HG03520 (cell line): ENCODE measurements around the gene TEN1.
A peak's percentile ranks its signal among the peaks of the same experiment; 100 is the strongest.
"Not testable (repeated sequence)": the region's sequence is repeated elsewhere in the genome, so short reads cannot be mapped to it uniquely, and the experiment has no call there.

Experiments
- ATAC-seq: cut with Tn5 transposase; IDR thresholded peaks from one replicate; pipeline ENCODE4 v1.9.1; 2021; ENCODE audit warnings: mild to moderate bottlenecking, moderate library complexity; ENCODE audit not compliant: unreplicated experiment

The TEN1 gene, protein sequence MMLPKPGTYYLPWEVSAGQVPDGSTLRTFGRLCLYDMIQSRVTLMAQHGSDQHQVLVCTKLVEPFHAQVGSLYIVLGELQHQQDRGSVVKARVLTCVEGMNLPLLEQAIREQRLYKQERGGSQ

GRCh38 chr17:75978938-75979704, at the start of gene TEN1, which contains the start of gene ACOX1:
Gene TEN1, plus strand, starts transcription at chr17:75979240. Its CDS starts 6,953 bp downstream, at chr17:75986193.
Gene ACOX1, minus strand, starts transcription at chr17:75979166. Its CDS starts 93 bp downstream, at chr17:75979073.
- ATAC-seq: peak; percentile 81

DNA sequence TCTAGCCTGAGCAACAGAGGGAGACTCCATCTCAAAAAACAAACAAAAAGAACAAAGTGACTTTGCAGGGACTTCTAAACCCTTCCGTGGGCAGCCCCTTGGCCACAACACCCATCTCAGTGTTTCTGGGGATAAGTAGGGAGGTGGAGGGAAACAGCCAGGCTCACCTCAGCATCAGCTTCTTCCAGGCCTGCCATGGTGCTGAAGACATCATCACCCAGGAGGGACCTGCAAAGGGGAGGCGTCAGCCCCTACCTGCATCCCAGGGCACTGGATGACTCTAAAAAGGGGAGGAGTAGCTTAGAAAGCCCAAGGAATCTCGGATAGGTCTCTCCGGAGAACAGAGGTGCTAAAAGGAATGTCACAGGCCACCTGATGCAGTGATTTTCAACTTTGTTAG, 48.0 kb upstream of the TEN1 start:
- ATAC-seq: no peak

DNA sequence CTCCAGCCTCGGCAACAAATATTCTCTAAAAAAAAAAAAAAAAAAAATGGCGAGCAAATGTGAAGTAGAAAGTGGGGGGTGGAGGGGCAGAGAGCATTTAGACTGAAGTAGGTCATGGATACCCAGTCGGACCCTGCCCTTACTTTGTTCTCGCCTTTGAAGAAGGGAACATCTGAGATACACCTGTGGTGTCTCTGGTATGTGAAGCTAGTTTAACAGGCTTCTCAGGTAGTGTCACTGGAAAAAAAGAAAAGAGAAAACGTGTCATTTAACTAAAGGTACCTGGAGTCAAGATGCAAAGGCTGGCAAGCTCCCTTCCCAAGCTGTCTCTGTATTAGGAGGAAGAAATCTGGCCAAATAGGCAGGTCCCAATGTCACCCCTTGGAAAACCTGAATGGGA, 46.2 kb upstream of the TEN1 start:
- ATAC-seq: no peak

DNA sequence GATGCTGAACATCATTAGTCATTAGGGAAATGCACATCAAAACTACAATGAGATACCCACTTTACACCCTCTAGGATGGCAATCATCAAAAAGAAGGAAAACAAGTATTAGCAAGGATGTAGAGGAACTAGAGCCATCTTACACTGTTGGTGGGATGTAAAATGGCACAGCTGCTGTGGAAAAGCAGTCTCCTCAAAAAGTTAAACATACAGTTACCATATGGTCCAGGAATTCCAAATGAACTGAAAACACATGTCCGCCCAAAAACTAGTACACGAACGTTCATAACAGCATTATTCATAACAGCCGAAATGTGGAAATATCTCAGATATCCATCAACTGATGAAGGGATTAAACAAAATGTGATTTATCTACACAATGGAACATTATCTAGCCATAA, 45.2 kb upstream of the TEN1 start:
- no peak for ATAC-seq

- no peak for ATAC-seq
These were observed 41.4 kb upstream of the TEN1 start for GRCh38 chr17:75937652-75938051.

DNA sequence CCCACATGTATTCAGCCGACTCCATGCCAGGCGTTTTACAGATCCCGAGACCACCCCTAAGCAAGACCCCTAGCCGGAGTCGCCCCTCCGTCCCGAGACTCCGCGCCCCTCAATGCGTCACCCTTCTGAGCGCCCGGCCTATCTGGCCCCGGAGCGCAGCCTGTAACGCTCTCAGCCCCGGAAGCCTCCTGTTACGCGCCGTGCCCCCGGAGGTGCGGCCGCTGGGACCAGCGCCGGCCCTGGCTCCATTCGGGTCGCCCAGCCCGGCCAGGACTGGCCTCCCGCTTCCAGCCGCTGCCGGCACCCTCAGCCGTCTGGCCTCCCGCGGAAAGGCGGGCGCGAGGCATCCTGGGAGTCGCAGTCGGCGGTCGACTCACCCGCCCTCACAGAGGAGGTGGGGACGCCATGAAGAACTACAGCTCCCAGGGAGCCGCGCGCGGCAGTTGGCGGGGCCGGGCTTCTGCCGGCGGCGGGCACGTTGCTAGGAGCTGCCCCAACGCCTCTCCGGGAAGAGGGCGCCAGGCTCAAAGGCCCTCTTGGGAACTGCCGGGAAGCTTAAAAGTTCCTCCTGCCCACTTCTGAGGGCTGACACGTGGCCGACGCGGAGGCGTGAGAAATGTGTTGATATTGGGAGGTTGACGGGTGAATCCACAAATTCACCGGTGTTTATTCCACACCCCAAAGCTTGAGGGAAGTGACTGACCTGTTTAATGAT, 38.2 kb upstream of the TEN1 start, which contains the start of gene FBF1:
FBF1 (minus strand) TSS at position 316 of the 715 bp plus-strand sequence. CDS start 2,893 bp downstream, outside the sequence.
- ATAC-seq: peak; percentile 89

- ATAC-seq: no peak
These were observed 37.6 kb upstream of the TEN1 start for GRCh38 chr17:75941442-75941819.

DNA sequence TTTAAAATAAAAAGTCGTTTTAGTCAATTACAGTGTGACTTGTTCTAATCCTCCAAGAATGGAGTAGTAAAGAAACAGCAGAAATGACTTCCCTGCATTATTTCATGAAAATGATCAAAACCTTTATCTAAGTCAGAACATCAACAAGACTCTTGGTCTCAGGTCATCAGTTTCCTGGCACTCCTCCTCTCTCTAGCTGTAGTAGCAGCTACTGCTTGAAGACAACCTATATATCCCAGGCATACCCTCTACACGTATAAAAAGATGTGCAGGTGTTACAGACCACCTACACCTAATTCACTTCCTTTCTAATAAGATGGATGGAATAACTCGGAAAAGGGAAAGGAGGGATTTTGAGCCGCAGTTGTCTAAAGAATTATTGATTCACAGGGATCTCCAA, 36.6 kb upstream of the TEN1 start:
- no peak for ATAC-seq

DNA sequence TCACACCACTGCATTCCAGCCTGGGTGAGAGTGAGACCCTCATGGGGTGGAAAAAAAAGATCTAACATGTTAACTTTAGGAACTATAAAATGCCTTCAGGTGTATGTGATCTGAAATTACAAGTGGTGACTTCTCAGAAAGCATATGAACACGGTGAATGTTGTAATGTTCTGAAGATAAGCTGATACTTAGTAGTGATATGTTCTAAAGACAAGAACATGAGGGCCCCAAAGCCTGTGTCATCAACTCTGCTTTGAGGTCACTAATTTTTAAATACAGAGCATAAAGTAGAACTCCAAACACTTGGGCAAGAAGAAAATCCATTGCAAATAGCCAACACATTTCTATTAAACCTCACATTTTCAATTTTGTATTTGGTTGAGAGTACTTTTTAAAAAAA, 35.5 kb upstream of the TEN1 start:
- ATAC-seq: no peak

- ATAC-seq: no peak
These were observed 33.8 kb upstream of the TEN1 start for GRCh38 chr17:75945211-75945610.

GRCh38 chr17:75950421-75950820, 28.6 kb upstream of the TEN1 start:
- no peak for ATAC-seq

DNA sequence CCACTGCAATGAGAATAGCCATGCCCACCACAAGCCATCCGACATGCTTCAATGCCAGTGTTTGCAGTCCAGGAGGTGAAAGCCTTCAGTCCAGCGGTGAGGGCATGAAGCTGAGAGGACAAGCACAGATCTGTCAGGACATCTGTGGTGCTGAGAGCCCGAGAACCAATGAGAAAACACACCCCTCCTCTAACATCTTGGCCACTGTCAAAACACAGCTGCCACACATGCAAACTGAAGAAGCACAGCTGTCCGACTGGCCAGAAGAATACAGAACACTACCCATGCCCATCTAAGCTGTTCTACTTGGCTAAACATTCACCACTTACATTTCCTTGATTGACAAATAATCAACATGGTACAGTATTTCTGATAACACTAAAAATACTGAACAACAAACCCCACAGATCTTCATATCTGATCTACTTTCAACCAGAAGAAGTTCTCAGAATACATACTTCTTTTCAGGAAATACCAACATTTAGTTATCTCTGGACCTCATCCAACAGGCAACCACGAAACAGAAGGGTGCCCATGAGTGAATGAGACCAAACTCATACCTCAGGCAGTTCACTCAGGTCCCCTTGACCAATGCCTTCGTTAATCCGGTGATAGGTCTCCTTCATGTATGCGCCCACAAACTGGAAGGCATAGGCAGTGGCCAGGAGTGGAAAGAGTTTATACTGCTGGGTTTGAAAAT, 28.0 kb upstream of the TEN1 start:
- ATAC-seq: no peak

DNA sequence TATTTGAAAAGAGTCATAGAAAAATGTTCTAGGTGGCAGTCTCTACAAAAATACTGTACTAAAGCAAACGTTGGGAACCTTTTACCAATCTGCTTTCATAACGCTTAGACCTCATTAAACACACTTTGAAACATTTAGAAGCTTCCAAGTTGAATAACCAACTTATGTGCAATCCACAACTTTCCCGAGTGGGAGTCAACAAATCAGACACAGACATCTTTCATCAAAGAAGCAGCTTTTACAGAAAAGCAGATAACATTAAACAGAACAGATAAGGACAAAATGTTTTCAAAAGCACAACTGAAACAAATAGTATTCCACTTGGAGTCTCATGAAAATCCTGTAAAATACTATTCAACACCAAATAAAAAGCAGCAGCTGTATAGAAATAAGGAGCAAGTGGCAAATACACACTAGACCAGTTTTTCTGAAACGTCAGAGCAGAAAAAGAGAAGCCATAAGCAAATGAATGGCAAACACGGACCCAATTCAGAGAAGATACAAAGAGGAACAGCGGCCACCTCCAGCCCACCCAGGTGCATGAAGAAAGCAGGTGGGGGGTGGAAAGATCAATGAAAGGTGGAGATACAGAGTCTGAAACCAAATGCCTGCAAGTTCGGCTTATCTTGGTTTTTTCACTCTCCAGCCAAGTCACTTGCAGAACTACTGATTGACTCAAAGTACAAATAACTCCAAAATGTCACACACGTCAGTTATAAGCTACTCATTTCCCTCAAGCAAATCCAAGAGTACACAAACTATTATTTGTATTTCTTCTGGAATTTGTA, 19.8 kb upstream of the TEN1 start:
- no peak for ATAC-seq

DNA sequence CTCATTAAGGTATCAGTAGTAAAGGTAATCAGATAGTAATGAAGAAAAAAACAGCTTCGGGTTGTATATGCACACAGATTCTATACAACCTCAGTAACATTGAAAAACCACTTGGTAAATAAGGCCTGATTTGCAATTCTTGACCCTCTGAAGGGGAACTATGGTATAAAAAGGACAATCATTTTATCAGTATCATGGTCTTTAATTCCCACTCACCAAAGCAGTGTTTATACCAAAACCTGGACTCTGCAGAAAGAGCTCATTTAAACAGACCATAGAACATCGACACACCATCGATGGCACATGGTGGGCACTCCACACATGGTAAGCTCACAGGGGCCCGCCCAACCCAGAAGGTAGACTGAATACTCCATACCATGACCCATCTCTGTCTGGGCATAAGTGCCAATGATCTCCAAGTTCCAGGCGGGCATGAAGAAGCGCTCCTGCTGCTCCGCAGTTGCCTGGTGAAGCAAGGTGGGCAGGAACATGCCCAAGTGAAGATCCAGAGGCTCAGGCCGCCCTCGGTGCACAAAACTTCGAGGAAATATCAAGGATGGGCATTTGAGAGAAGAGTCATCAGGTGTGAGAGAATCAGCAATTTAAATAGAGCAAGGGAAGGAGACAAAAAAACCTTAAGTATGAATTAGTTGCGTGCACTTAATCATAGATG, 19.1 kb upstream of the TEN1 start:
- no peak for ATAC-seq

DNA sequence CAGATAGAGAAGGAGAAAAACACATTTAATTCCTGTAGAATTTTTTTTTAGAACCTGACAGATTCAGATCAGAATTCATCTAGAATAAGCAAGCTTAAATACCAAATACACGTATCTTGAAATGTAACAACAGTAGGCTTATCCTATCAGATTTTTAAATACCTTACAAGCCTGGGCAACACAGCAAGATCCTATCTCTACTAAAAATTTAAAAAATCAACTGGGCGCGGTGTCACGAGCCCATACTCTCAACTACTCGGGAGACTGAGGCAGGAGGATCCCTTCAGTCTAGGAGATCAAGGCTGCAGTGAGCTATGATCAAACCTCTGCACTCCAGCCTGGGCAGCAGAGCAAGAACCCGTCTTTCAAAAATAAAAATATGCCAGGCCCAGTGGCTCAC, 13.6 kb upstream of the TEN1 start:
- ATAC-seq: no peak

- not testable (repeated sequence) for ATAC-seq
These were observed 10.0 kb upstream of the TEN1 start for GRCh38 chr17:75969044-75969443.

DNA sequence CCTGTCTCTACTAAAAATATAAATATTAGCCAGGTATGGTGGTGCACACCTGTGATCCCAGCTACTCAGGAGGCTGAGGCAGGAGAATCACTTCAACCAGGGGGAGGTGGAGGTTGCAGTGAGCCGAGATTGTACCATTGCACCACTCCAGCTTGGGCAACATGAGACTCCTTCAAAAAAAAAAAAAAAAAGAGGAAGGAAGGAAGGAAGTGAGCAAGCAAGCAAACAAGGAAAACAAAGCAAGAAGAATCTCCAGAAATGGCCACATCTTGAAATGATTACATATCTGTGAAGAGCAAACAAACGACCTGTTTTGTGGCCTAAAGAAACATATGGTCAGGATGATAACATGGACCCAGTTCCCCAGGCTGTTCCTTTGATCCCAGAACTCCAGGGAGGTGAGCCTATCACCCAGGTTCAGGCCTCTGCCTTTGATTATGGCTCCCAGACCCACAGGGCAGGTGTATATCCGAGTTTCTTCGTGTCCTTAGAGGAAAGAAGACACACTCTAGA, 9.0 kb upstream of the TEN1 start:
- no peak for ATAC-seq

GRCh38 chr17:75970626-75971025, 8.4 kb upstream of the TEN1 start:
- ATAC-seq: no peak

DNA sequence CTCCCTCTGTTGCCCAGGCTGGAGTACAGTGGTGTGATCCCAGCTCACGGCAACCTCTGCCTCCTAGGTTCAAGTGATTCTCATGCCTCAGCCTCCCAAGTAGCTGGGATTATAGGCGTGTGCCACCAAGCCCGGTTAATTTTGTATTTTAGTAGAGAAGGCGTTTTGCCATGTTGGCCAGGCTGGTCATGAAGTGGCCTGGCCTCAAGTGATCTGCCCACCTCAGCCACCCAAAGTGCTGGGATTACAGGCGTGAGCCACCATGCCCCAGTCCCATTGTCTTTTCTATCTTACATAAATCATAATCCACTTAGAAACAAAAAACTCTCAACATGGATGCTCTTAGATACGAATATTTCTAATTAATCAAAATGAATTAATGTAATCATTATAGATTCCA, 3.9 kb upstream of the TEN1 start:
- ATAC-seq: not testable (repeated sequence)

DNA sequence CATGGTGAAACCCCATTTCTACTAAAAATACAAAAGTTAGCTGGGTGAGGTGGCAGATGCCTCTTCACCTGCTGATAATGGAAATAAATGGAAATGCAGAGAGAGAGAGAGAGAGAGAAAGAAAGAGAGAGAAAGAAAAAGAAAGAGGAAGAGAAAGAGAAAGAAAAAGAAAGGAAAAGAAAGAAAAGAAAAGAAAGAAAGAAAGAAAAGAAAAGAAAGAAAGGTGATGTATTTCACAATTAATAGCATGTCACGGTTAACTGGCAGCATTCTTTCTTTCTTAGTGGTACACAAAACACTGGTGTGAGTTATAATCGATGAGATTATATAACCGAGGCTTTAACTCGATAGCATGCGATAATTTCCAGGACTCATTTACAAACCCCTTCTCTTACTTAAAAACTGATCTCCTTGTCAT, 3.3 kb upstream of the TEN1 start:
- ATAC-seq: no peak
